ENCODE results near the gene ATP6V0A1. TPM values are rescaled to one million over a fixed set of nuclear protein-coding genes. Genes with fewer than 3 reads are reported as not detected.

Gene ATP6V0A1
- total and polyA plus RNA-seq, 4 donors: 31.5 to 94.6 (median 45.2) TPM

DNA sequence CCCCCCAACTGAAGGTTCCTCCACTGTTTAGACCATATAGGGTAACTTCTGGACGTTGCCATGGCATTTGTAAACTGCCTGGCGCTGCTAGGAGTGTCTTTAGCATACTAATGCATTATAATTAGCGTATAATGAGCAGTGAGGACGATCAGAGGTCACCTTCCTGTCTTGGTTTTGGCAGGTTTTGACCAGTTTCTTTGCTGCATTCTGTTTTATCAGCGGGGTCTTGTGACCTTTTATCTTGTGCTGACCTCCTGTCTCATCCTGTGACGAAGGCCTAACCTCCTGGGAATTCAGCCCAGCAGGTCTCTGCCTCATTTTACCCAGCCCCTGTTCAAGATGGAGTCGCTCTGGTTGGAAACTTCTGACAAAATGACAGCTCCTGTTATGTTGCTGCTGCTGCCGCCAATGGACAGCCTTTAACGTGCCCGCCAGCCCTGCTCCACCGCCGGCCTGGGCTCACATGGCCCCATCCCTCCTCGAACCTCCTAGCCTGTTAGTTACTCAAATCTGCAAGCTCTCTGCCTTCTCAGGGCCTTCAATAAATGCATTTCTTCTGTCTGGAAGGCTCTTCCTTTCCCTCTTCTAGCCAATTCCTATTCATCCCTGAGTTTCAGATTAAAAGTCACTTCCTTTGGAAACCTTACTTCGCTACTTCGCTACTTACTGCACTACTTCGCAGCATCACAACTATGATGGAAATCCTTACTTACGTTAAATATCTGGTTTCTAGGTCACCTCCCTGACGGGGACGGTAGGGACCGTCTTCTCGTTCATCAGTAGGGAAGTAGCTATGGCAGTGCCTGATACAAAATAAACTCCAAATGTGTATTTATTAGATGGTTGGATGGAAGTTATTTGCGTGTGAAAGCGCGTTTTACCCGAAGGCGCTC, 76.7 kb downstream of the ATP6V0A1 start:
- H3K4me1 ChIP-seq (ENCODE audit: control insufficient read depth in 4 of 4, insufficient read depth in 4 of 4, low read length in 3 of 4): peaks cover 13 to 44% (median 34%) of the 10 kb centered on the region in 4 donors
- H3K9me3 ChIP-seq (ENCODE audit: control insufficient read depth in 4 of 4, low read length in 3 of 4): no peaks in the 10 kb centered on the region
- H3K4me3 ChIP-seq (ENCODE audit: low read depth in 1 of 3, low read length in 3 of 3): peak overlapping the region; percentile 59 to 80 (median 70)
- peaks cover 0 to 8% (median 6%) of the 10 kb centered on the region in 4 donors for H3K36me3 ChIP-seq (ENCODE audit: control insufficient read depth in 4 of 4, insufficient read depth in 3 of 4, low read depth in 1 of 4, low read length in 3 of 4)
- H3K27me3 ChIP-seq (ENCODE audit: control insufficient read depth in 4 of 4, insufficient read depth in 4 of 4, low read length in 3 of 4): no peaks in the 10 kb centered on the region
- TF ChIP-seq FOXA2 (IDR thresholded peaks at IDR 0.05) (no peak), SP1 (IDR thresholded peaks at IDR 0.05) (peak; percentile 21), GABPA (IDR thresholded peaks at IDR 0.05 in 1 of 2, conservative IDR thresholded peaks at IDR 0.05 in 1 of 2) (no peak)
- TF ChIP-seq, protein P1, sequence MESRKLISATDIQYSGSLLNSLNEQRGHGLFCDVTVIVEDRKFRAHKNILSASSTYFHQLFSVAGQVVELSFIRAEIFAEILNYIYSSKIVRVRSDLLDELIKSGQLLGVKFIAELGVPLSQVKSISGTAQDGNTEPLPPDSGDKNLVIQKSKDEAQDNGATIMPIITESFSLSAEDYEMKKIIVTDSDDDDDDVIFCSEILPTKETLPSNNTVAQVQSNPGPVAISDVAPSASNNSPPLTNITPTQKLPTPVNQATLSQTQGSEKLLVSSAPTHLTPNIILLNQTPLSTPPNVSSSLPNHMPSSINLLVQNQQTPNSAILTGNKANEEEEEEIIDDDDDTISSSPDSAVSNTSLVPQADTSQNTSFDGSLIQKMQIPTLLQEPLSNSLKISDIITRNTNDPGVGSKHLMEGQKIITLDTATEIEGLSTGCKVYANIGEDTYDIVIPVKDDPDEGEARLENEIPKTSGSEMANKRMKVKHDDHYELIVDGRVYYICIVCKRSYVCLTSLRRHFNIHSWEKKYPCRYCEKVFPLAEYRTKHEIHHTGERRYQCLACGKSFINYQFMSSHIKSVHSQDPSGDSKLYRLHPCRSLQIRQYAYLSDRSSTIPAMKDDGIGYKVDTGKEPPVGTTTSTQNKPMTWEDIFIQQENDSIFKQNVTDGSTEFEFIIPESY (IDR thresholded peaks at IDR 0.05): no peak
- TF ChIP-seq, protein P2, sequence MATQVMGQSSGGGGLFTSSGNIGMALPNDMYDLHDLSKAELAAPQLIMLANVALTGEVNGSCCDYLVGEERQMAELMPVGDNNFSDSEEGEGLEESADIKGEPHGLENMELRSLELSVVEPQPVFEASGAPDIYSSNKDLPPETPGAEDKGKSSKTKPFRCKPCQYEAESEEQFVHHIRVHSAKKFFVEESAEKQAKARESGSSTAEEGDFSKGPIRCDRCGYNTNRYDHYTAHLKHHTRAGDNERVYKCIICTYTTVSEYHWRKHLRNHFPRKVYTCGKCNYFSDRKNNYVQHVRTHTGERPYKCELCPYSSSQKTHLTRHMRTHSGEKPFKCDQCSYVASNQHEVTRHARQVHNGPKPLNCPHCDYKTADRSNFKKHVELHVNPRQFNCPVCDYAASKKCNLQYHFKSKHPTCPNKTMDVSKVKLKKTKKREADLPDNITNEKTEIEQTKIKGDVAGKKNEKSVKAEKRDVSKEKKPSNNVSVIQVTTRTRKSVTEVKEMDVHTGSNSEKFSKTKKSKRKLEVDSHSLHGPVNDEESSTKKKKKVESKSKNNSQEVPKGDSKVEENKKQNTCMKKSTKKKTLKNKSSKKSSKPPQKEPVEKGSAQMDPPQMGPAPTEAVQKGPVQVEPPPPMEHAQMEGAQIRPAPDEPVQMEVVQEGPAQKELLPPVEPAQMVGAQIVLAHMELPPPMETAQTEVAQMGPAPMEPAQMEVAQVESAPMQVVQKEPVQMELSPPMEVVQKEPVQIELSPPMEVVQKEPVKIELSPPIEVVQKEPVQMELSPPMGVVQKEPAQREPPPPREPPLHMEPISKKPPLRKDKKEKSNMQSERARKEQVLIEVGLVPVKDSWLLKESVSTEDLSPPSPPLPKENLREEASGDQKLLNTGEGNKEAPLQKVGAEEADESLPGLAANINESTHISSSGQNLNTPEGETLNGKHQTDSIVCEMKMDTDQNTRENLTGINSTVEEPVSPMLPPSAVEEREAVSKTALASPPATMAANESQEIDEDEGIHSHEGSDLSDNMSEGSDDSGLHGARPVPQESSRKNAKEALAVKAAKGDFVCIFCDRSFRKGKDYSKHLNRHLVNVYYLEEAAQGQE (IDR thresholded peaks at IDR 0.05): no peak
- peak overlapping the region; percentile 91 to 96 for H3K27ac ChIP-seq (ENCODE audit: low read depth in 1 of 2, low read length in 2 of 2)
- WGBS: 38% methylated on average over 26 of the region's 26 CpGs
- no peak for DNase-seq (ENCODE audit: low spot score)
- peak overlapping the region; percentile 72 to 96 for H3K9ac ChIP-seq (ENCODE audit: low read depth in 1 of 2, low read length in 2 of 2)

DNA sequence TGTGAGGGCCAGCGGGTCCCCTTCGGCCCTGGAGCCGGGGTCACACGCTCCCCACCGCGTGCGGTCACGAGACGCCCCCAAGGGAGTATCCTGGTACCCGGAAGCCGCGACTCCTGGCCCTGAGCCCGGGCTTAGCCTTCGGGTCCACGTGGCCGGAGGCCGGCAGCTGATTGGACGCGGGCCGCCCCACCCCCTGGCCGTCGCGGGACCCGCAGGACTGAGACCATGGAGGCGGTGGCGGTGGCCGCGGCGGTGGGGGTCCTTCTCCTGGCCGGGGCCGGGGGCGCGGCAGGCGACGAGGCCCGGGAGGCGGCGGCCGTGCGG, 77.3 kb downstream of the ATP6V0A1 start, which contains the start of gene NAGLU:
Gene NAGLU, plus strand, starts transcription at position 194 of the 324 bp plus-strand sequence. Its CDS starts 32 bp downstream, at position 226.
- WGBS: under 1% methylated on average over 40 of the region's 40 CpGs
- H3K4me1 ChIP-seq (ENCODE audit: control insufficient read depth in 4 of 4, insufficient read depth in 4 of 4, low read length in 3 of 4): peaks cover 15 to 37% (median 28%) of the 10 kb centered on the region in 4 donors
- peak; percentile 96 for DNase-seq (ENCODE audit: low spot score)
- no peaks in the 10 kb centered on the region for H3K9me3 ChIP-seq (ENCODE audit: control insufficient read depth in 4 of 4, low read length in 3 of 4)
- H3K9ac ChIP-seq (ENCODE audit: low read depth in 1 of 2, low read length in 2 of 2): peak within 1 kb of the TSS; percentile 72 to 96
- H3K27me3 ChIP-seq (ENCODE audit: control insufficient read depth in 4 of 4, insufficient read depth in 4 of 4, low read length in 3 of 4): no peaks in the 10 kb centered on the region
- H3K4me3 ChIP-seq (ENCODE audit: low read depth in 1 of 3, low read length in 3 of 3): peak within 1 kb of the TSS; percentile 59 to 81 (median 80)
- H3K36me3 ChIP-seq (ENCODE audit: control insufficient read depth in 4 of 4, insufficient read depth in 3 of 4, low read depth in 1 of 4, low read length in 3 of 4): peaks cover 0 to 13% (median 6%) of the 10 kb centered on the region in 4 donors
- H3K27ac ChIP-seq (ENCODE audit: low read depth in 1 of 2, low read length in 2 of 2): peak within 1 kb of the TSS; percentile 91 to 96
- TF ChIP-seq NR2F2 (IDR thresholded peaks at IDR 0.05) (peak; percentile 56), HNF4A (conservative IDR thresholded peaks at IDR 0.05) (peak in 1 of 2 donors; percentile 15), HNF4G (IDR thresholded peaks at IDR 0.05) (no peak), EGR1 (IDR thresholded peaks at IDR 0.05; ENCODE audit: low read depth in 2 of 2) (no peak), FOXA1 (IDR thresholded peaks at IDR 0.05) (no peak), JUND (IDR thresholded peaks at IDR 0.05) (no peak), FOXA2 (IDR thresholded peaks at IDR 0.05) (no peak), SP1 (IDR thresholded peaks at IDR 0.05) (peak; percentile 3), TAF1 (conservative IDR thresholded peaks at IDR 0.05) (no peak), YY1 (IDR thresholded peaks at IDR 0.05) (peak; percentile 27), RXRA (IDR thresholded peaks at IDR 0.05) (peak; percentile 46 to 62), RAD21 (IDR thresholded peaks at IDR 0.05) (no peak)
- TF ChIP-seq, protein P3, sequence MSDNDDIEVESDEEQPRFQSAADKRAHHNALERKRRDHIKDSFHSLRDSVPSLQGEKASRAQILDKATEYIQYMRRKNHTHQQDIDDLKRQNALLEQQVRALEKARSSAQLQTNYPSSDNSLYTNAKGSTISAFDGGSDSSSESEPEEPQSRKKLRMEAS (IDR thresholded peaks at IDR 0.05): peak; percentile 64
- TF ChIP-seq, protein P4, sequence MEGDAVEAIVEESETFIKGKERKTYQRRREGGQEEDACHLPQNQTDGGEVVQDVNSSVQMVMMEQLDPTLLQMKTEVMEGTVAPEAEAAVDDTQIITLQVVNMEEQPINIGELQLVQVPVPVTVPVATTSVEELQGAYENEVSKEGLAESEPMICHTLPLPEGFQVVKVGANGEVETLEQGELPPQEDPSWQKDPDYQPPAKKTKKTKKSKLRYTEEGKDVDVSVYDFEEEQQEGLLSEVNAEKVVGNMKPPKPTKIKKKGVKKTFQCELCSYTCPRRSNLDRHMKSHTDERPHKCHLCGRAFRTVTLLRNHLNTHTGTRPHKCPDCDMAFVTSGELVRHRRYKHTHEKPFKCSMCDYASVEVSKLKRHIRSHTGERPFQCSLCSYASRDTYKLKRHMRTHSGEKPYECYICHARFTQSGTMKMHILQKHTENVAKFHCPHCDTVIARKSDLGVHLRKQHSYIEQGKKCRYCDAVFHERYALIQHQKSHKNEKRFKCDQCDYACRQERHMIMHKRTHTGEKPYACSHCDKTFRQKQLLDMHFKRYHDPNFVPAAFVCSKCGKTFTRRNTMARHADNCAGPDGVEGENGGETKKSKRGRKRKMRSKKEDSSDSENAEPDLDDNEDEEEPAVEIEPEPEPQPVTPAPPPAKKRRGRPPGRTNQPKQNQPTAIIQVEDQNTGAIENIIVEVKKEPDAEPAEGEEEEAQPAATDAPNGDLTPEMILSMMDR (IDR thresholded peaks at IDR 0.05; ENCODE audit: low read depth, low read length, missing input control): no peak
- TF ChIP-seq, protein P1 (IDR thresholded peaks at IDR 0.05): peak; percentile 22
- TF ChIP-seq, protein P5, sequence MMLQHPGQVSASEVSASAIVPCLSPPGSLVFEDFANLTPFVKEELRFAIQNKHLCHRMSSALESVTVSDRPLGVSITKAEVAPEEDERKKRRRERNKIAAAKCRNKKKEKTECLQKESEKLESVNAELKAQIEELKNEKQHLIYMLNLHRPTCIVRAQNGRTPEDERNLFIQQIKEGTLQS (IDR thresholded peaks at IDR 0.05): no peak
